Psoas muscle (tissue), 7 donors: ENCODE data around the gene ATG16L2. TPM values are rescaled to one million over a fixed set of nuclear protein-coding genes. Genes with fewer than 3 reads are reported as not detected.

Experiments used
- polyA plus RNA-seq, 3 donors: library from polyadenylated mRNA; stranded (reverse); fragments of 200-250 nt; gene quantifications; one replicate each; pipeline ENCODE4 v1.2.3, GENCODE V29; 2013
- total RNA-seq, 4 donors: library from RNA; stranded (reverse); fragmentation: NEBNext Ultra II Directional in 2 of 4; extraction: Animal tissue kit (Norgen Biotek cat#: 25700) in 2 of 4; gene quantifications; one replicate each; pipeline versions ENCODE4 v1.2.1 to v1.2.4, GENCODE V29; 2021 to 2023
- donor health status: healthy with polysubstance abuse.
- donor health status: DM: no; HTN: no; CAD: no; lungs with moderate emphysema.
- donor health status: Bipolar disorder and iron deficiency.
- donor health status: healthy.
- donor health status: DM: no; HTN: no; CAD: no.
- donor health status: DM: no; HTN: no; CAD: no.
- donor health status: DM: yes; HTN: yes; CAD: no.

Gene ATG16L2
- total and polyA plus RNA-seq, 7 donors = 3.9 to 9.6 (median 4.9) TPM

Other genes starting within 250 kb of the ATG16L2 start
- 10 to 100 TPM in 2 of 4 donors, 1 to 10 TPM in 2; 6.0 to 20.1 (median 10.1) TPM for gene PDE2A, start 140.0 kb upstream of the ATG16L2 start, total RNA-seq
- gene PDE2A, start 140.0 kb upstream of the ATG16L2 start, polyA plus RNA-seq = 10 to 100 TPM in 1 of 3 donors, 1 to 10 TPM in 2; 6.9 to 16.6 (median 7.6) TPM
- 10 to 100 TPM; 16.0 to 27.5 (median 18.9) TPM for gene ARAP1, start 62.0 kb upstream of the ATG16L2 start, total RNA-seq
- 10 to 100 TPM; 16.8 to 19.8 (median 17.5) TPM for gene ARAP1, start 62.0 kb upstream of the ATG16L2 start, polyA plus RNA-seq
- 10 to 100 TPM; 47.3 to 70.7 (median 57.7) TPM for gene STARD10, start 20.4 kb upstream of the ATG16L2 start, total RNA-seq
- gene STARD10, start 20.4 kb upstream of the ATG16L2 start, polyA plus RNA-seq = 10 to 100 TPM; 18.6 to 99.9 (median 57.3) TPM